ENCODE measurements around the gene MPG.

- TF ChIP-seq POLR2AphosphoS5 (IDR thresholded peaks at IDR 0.05; ENCODE audit: low read depth, low read length) (no peak), SIN3A (IDR thresholded peaks at IDR 0.05; ENCODE audit: borderline replicate concordance, insufficient read depth, low read length) (no peak)
These were observed 27.0 kb upstream of the MPG start for GRCh38 chr16:50769-51591.

Measured in PFSK-1 (cell line).